KMS-11 (cell line): Measurements from ENCODE around the gene LIX1.

Experiments used
- H2AFZ ChIP-seq: fragments of 200-600 bp; sonication (generic); 2 replicates; pipeline ENCODE4 v1.6.1; 2016; ENCODE audit warnings: antibody characterized with exemption, mixed run types, low read depth
- H3K27ac ChIP-seq: fragments of 200-600 bp; sonication (generic); 2 replicates; pipeline ENCODE4 v1.6.1; 2016; ENCODE audit warnings: mild to moderate bottlenecking, mixed run types
- H3K27me3 ChIP-seq: fragments of 200-600 bp; sonication (generic); 2 replicates; pipeline ENCODE4 v1.6.1; 2017; ENCODE audit warnings: mild to moderate bottlenecking, low read depth, mixed run types, moderate library complexity; ENCODE audit not compliant: insufficient read depth
- H3K36me3 ChIP-seq: fragments of 200-600 bp; sonication (generic); 2 replicates; pipeline ENCODE4 v1.6.1; 2017; ENCODE audit warnings: mild to moderate bottlenecking, mixed run types; ENCODE audit not compliant: insufficient read depth
- H3K4me1 ChIP-seq: fragments of 200-600 bp; sonication (generic); 2 replicates; pipeline ENCODE4 v1.6.1; 2016; ENCODE audit warnings: mild to moderate bottlenecking, low read depth, mixed run types; ENCODE audit not compliant: poor library complexity, severe bottlenecking
- H3K4me2 ChIP-seq: fragments of 200-600 bp; sonication (generic); 2 replicates; pipeline ENCODE4 v1.7.0; 2016; ENCODE audit warnings: mild to moderate bottlenecking, mixed run types
- H3K4me3 ChIP-seq: fragments of 200-600 bp; sonication (generic); IDR thresholded peaks from 2 replicates; pipeline ENCODE4 v1.6.1; 2017; ENCODE audit warnings: low read depth, low read length, mixed read lengths; ENCODE audit not compliant: insufficient read depth
- H3K79me2 ChIP-seq: fragments of 200-600 bp; sonication (generic); 2 replicates; pipeline ENCODE4 v1.6.1; 2016; ENCODE audit warnings: low read depth, mixed run types; ENCODE audit not compliant: insufficient read depth
- H3K9ac ChIP-seq: fragments of 200-600 bp; sonication (generic); 2 replicates; pipeline ENCODE4 v1.6.1; 2016; ENCODE audit warnings: mild to moderate bottlenecking, mixed run types
- H4K20me1 ChIP-seq: fragments of 200-600 bp; sonication (generic); 2 replicates; pipeline ENCODE4 v1.6.1; 2016; ENCODE audit warnings: mild to moderate bottlenecking, mixed run types; ENCODE audit not compliant: insufficient read depth
- TF ChIP-seq, protein P1 (sequence below): fragments of 200-600 bp; sonication (generic); conservative IDR thresholded peaks from 2 replicates; pipeline ENCODE4 v1.6.1; 2017; ENCODE audit warnings: low read depth, mild to moderate bottlenecking, antibody characterized with exemption, low read length, moderate library complexity, mixed read lengths

Gene LIX1

DNA sequence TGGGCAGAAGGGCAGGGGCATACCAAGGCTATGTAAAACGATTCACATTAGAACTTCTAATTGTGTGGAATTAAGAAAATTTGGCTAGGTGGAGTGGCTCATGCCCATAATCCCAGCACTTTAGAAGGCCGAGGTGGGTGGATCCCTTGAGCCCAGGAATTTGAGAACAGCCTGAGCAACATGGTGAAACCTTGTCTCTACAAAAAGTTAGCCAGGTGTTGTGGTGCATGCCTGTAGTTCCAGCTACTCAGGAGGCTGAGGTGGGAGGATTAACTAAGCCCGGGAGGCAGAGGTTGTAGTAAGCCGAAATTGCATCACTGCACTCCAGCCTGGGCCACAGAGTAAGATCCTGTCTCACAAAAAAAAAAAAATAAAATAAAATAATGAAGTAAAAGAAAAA lies 65.2 kb downstream of the LIX1 start:
- TF ChIP-seq, protein P1, sequence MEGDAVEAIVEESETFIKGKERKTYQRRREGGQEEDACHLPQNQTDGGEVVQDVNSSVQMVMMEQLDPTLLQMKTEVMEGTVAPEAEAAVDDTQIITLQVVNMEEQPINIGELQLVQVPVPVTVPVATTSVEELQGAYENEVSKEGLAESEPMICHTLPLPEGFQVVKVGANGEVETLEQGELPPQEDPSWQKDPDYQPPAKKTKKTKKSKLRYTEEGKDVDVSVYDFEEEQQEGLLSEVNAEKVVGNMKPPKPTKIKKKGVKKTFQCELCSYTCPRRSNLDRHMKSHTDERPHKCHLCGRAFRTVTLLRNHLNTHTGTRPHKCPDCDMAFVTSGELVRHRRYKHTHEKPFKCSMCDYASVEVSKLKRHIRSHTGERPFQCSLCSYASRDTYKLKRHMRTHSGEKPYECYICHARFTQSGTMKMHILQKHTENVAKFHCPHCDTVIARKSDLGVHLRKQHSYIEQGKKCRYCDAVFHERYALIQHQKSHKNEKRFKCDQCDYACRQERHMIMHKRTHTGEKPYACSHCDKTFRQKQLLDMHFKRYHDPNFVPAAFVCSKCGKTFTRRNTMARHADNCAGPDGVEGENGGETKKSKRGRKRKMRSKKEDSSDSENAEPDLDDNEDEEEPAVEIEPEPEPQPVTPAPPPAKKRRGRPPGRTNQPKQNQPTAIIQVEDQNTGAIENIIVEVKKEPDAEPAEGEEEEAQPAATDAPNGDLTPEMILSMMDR: no peak

DNA sequence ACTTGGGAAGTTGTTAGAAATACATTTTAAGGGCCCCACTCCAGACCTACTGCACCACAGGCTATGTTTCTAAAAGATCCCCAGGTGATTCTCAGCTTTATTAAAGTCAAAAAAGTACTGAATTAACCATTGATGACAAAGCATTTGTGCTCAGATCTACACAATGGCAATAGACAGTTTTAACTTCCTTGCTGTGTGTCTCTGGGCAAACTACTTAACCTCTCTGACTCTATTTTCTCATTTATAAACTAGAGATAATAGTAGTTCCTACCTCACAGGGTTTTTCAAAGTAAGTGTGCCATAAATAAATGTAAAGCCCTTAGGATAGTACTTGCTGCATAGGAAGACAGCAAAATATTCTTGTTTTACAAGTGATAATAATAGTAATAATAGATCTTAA lies 66.3 kb downstream of the LIX1 start:
- TF ChIP-seq, protein P1: no peak
- no peak overlapping the region for H3K27ac ChIP-seq
- no peaks in the 10 kb centered on the region for H4K20me1 ChIP-seq
- H3K9ac ChIP-seq: no peak overlapping the region
- no peak overlapping the region for H3K4me2 ChIP-seq
- no peak overlapping the region for H2AFZ ChIP-seq
- no peaks in the 10 kb centered on the region for H3K79me2 ChIP-seq
- H3K4me1 ChIP-seq: no peaks in the 10 kb centered on the region
- H3K27me3 ChIP-seq: no peaks in the 10 kb centered on the region
- H3K36me3 ChIP-seq: no peaks in the 10 kb centered on the region
- H3K4me3 ChIP-seq: no peak overlapping the region

More for the DNA sequence above, 65.2 kb downstream of the LIX1 start:
- no peaks in the 10 kb centered on the region for H3K36me3 ChIP-seq
- H3K27ac ChIP-seq: no peak overlapping the region
- no peaks in the 10 kb centered on the region for H3K79me2 ChIP-seq
- H3K4me3 ChIP-seq: no peak overlapping the region
- no peak overlapping the region for H3K4me2 ChIP-seq
- H4K20me1 ChIP-seq: no peaks in the 10 kb centered on the region
- H2AFZ ChIP-seq: no peak overlapping the region
- no peaks in the 10 kb centered on the region for H3K4me1 ChIP-seq
- H3K9ac ChIP-seq: no peak overlapping the region
- no peaks in the 10 kb centered on the region for H3K27me3 ChIP-seq

DNA sequence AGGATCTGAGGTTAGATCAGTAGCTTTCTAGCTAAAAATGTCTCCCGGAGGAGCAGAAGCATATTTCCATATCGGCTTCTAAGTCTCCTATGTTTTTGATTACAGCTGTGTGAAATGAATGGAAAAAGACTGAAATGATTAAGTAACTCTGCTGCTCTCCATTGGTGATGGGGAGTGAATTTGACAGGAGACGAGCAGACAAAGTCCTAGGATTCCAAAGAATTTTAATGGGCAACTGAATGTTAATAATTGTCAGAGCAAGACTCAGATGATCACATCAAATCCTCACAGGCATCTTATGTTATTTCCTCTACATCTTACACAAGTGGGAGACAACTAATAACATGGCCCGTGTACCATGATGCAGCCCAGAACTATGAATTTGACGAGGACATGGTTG lies 66.8 kb downstream of the LIX1 start:
- Histone ChIP-seq H3K4me1 (no peaks in the 10 kb centered on the region), H3K4me3 (no peak overlapping the region), H3K4me2 (no peak overlapping the region), H3K79me2 (no peaks in the 10 kb centered on the region), H4K20me1 (no peaks in the 10 kb centered on the region), H2AFZ (no peak overlapping the region), H3K36me3 (no peaks in the 10 kb centered on the region), H3K27ac (no peak overlapping the region), H3K9ac (no peak overlapping the region), H3K27me3 (no peaks in the 10 kb centered on the region)
- TF ChIP-seq, protein P1: no peak

DNA sequence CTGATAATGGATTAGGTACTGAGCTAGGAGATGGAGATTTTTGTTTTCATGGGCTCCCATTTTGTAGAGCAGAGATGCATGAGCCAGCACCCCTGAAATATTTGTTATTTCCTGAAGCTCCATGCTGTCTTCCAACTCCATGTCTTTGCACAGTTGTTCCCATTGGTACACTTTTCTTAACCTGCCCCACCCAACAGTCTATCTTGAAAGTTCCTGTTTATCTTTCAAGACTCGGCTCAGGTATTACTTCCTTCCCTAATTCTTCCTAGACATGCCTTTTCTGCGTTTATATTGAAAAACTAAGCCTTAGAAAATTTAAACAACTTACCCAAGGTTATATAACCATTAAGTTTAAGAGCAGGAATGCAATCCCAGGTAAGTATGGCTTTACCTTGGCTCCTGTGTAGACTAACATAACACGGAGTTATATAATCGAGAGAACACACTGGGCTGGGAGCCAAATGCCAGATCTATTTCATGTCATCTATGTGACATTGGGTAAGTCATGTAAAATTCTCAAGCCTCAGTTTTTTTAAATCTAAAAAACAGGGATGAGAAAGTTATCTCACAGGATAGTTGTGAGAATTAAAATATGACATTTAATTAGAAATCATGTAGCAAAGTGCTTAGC lies 67.4 kb downstream of the LIX1 start:
- H3K27me3 ChIP-seq: no peaks in the 10 kb centered on the region
- H3K4me1 ChIP-seq: no peaks in the 10 kb centered on the region
- H4K20me1 ChIP-seq: no peaks in the 10 kb centered on the region
- H3K4me3 ChIP-seq: no peak overlapping the region
- TF ChIP-seq, protein P1: no peak
- no peaks in the 10 kb centered on the region for H3K36me3 ChIP-seq
- H3K79me2 ChIP-seq: no peaks in the 10 kb centered on the region
- H3K9ac ChIP-seq: no peak overlapping the region
- no peak overlapping the region for H3K4me2 ChIP-seq
- H3K27ac ChIP-seq: no peak overlapping the region
- no peak overlapping the region for H2AFZ ChIP-seq
